Adipocyte (in vitro differentiated cells): ENCODE results near the gene CBLC.
"Not testable (repeated sequence)": the region's sequence is repeated elsewhere in the genome, so short reads cannot be mapped to it uniquely, and the experiment has no call there.

ENCODE experiments used
- DNase-seq: peaks from one replicate; pipeline ENCODE4 v3.0.0-alpha.2; 2015; ENCODE audit warnings: low read depth
- H3K27me3 ChIP-seq: replicated peaks from 2 replicates; pipeline ENCODE4 v1.7.0; 2013; ENCODE audit warnings: mild to moderate bottlenecking, low read length, moderate library complexity; ENCODE audit not compliant: control insufficient read depth, insufficient read depth
- H3K36me3 ChIP-seq: 2 replicates; pipeline ENCODE4 v1.7.0; 2013; ENCODE audit warnings: low read length, mild to moderate bottlenecking, moderate library complexity; ENCODE audit not compliant: control insufficient read depth, insufficient read depth, severe bottlenecking
- H3K4me1 ChIP-seq: 2 replicates; pipeline ENCODE4 v1.7.0; 2013; ENCODE audit warnings: mild to moderate bottlenecking, low read length, moderate library complexity; ENCODE audit not compliant: control insufficient read depth, insufficient read depth
- H3K4me3 ChIP-seq: 2 replicates; pipeline ENCODE4 v1.7.0; 2013; ENCODE audit warnings: mild to moderate bottlenecking, low read length, moderate library complexity
- H3K9ac ChIP-seq: 2 replicates; pipeline ENCODE4 v1.7.0; 2013; ENCODE audit warnings: mild to moderate bottlenecking, low read length, moderate library complexity
- H3K9me3 ChIP-seq: 2 replicates; pipeline ENCODE4 v1.7.0; 2013; ENCODE audit warnings: mild to moderate bottlenecking, low read length, moderate library complexity; ENCODE audit not compliant: control insufficient read depth

CBLC gene

GRCh38 chr19:44816301-44816700 lies 38.6 kb downstream of the CBLC start:
- Histone ChIP-seq H3K9me3 (no peaks in the 10 kb centered on the region), H3K36me3 (no peaks in the 10 kb centered on the region), H3K9ac (no peak overlapping the region), H3K27me3 (no peaks in the 10 kb centered on the region), H3K4me3 (no peak overlapping the region), H3K4me1 (no peaks in the 10 kb centered on the region)
- no peak for DNase-seq

DNA sequence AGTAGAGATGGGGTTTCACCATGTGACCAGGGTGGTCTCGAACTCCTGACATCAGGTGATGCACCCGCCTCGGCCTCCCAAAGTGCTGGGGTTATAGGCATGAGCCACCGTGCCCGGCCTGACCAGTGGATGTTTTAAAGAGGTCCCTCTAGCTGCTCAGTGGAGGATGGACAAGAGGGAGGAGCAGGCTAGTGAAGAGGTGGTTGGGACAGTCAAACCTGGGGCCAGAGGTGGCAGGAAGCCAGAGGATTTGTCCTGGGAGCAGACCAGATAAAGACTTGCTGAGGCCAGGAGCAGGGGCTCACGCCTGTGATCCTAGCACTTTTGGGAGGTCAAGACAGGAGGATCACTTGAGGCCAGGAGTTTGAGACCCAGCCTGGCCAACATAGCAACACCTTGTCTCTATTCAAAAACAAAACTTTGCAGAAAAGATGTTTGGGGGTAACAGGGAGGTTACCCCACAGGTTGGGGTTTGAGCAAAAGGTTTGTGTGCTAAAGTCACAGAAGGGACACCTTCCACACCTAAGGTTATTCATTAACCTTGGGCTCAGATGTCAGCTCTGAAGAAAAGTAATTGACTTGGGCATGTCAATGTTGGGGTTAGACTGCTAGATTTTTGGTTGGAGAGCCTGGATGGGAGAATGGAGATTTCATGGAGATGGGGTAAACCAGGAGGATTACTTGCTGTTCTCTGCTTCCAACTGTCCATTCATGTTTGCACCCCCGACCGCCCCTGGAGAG lies 40.2 kb downstream of the CBLC start:
- H3K4me1 ChIP-seq: no peaks in the 10 kb centered on the region
- peaks cover 6% of the 10 kb centered on the region for H3K27me3 ChIP-seq
- no peak overlapping the region for H3K9ac ChIP-seq
- no peak overlapping the region for H3K4me3 ChIP-seq
- H3K36me3 ChIP-seq: no peaks in the 10 kb centered on the region
- no peaks in the 10 kb centered on the region for H3K9me3 ChIP-seq
- no peak for DNase-seq

GRCh38 chr19:44818466-44819031 lies 40.9 kb downstream of the CBLC start:
- no peak overlapping the region for H3K9ac ChIP-seq
- no peaks in the 10 kb centered on the region for H3K36me3 ChIP-seq

GRCh38 chr19:44819246-44819832 lies 41.6 kb downstream of the CBLC start:
- DNase-seq: no peak
- H3K4me1 ChIP-seq: no peaks in the 10 kb centered on the region
- no peak overlapping the region for H3K4me3 ChIP-seq
- H3K9ac ChIP-seq: no peak overlapping the region
- H3K36me3 ChIP-seq: no peaks in the 10 kb centered on the region
- no peaks in the 10 kb centered on the region for H3K9me3 ChIP-seq
- peaks cover 15% of the 10 kb centered on the region for H3K27me3 ChIP-seq

More at GRCh38 chr19:44818466-44819031, 40.9 kb downstream of the CBLC start:
- Histone ChIP-seq H3K4me1 (no peaks in the 10 kb centered on the region), H3K4me3 (no peak overlapping the region), H3K27me3 (peaks cover 12% of the 10 kb centered on the region), H3K9me3 (no peaks in the 10 kb centered on the region)
- no peak for DNase-seq

DNA sequence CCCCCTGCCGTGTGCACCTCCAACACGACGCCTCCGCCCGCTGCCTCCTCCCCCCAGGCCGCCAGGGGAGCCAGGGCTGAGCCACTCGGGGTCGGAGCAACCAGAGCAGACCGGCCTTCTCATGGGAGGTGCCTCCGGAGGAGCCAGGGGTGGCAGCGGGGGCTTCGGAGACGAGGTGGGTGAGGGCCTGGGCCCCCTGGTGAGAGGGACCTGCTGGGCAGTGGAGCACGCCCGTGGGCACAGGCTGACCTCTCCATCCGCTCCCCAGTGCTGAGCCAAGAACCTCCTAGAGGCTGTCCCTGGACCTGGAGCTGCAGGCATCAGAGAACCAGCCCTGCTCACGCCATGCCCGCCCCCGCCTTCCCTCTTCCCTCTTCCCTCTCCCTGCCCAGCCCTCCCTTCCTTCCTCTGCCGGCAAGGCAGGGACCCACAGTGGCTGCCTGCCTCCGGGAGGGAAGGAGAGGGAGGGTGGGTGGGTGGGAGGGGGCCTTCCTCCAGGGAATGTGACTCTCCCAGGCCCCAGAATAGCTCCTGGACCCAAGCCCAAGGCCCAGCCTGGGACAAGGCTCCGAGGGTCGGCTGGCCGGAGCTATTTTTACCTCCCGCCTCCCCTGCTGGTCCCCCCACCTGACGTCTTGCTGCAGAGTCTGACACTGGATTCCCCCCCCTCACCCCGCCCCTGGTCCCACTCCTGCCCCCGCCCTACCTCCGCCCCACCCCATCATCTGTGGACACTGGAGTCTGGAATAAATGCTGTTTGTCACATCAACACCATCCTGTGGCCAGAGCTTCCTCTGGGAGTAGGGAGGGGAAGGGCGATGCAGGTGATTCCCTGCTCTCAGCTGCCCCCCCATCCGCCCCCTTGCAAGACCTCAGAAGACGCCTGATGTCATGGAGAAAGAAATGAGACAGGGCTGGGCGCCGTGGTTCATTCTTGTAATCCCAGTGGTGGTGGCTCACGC lies 43.2 kb downstream of the CBLC start:
- no peaks in the 10 kb centered on the region for H3K36me3 ChIP-seq
- no peak for DNase-seq
- no peaks in the 10 kb centered on the region for H3K9me3 ChIP-seq
- no peak overlapping the region for H3K4me3 ChIP-seq
- H3K9ac ChIP-seq: no peak overlapping the region
- no peaks in the 10 kb centered on the region for H3K4me1 ChIP-seq
- peaks cover 19% of the 10 kb centered on the region for H3K27me3 ChIP-seq

- no peaks in the 10 kb centered on the region for H3K36me3 ChIP-seq
- H3K27me3 ChIP-seq: peaks cover 26% of the 10 kb centered on the region
- H3K4me3 ChIP-seq: no peak overlapping the region
- H3K9ac ChIP-seq: no peak overlapping the region
- DNase-seq: no peak
- no peaks in the 10 kb centered on the region for H3K4me1 ChIP-seq
- H3K9me3 ChIP-seq: no peaks in the 10 kb centered on the region
These were observed 44.5 kb downstream of the CBLC start for GRCh38 chr19:44822177-44822576.

- no peaks in the 10 kb centered on the region for H3K36me3 ChIP-seq
- H3K27me3 ChIP-seq: peaks cover 30% of the 10 kb centered on the region
- H3K4me1 ChIP-seq: no peaks in the 10 kb centered on the region
- no peak overlapping the region for H3K9ac ChIP-seq
- no peaks in the 10 kb centered on the region for H3K9me3 ChIP-seq
- H3K4me3 ChIP-seq: no peak overlapping the region
- no peak for DNase-seq
These were observed 45.1 kb downstream of the CBLC start for GRCh38 chr19:44822670-44823372.

GRCh38 chr19:44823373-44823698 lies 45.6 kb downstream of the CBLC start:
- Histone ChIP-seq H3K9ac (no peak overlapping the region), H3K36me3 (no peaks in the 10 kb centered on the region), H3K9me3 (no peaks in the 10 kb centered on the region), H3K4me1 (no peaks in the 10 kb centered on the region), H3K27me3 (peaks cover 30% of the 10 kb centered on the region), H3K4me3 (no peak overlapping the region)
- DNase-seq: no peak

- no peak overlapping the region for H3K9ac ChIP-seq
These were observed 47.1 kb downstream of the CBLC start for GRCh38 chr19:44824761-44825160.

DNA sequence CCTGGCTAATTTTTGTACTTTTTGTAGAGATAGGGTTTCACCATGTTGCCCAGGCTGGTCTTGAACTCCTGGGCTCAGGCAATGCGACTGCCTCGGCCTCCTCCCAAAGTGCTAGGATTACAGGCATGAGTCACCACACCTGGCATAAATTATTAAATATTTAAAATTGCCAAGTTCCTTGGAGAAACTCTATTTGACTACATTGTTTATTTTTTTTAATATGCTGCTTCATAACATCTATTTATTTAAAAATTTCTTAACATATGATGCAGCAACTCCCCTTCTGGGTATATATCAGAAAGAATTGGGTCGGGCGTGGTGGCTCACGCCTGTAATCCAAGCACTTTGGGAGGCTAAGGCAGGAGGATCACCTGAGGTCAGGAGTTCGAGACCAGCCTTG lies 55.2 kb downstream of the CBLC start:
- not testable (repeated sequence) for H3K4me3 ChIP-seq, H3K9ac ChIP-seq, H3K9me3 ChIP-seq, H3K36me3 ChIP-seq, H3K4me1 ChIP-seq
- DNase-seq: peak; percentile 18
- H3K27me3 ChIP-seq: peaks cover 18% of the 10 kb centered on the region

More at GRCh38 chr19:44824761-44825160, 47.1 kb downstream of the CBLC start:
- Histone ChIP-seq H3K9me3 (no peaks in the 10 kb centered on the region), H3K4me1 (no peaks in the 10 kb centered on the region), H3K4me3 (no peak overlapping the region), H3K27me3 (peaks cover 30% of the 10 kb centered on the region), H3K36me3 (no peaks in the 10 kb centered on the region)
- DNase-seq: no peak
